Ovary (tissue), 3 donors: ENCODE results near the gene CDK19.

Source experiments
- EP300 ChIP-seq: sonication (generic); formaldehyde crosslinking; IDR thresholded peaks from one replicate; pipeline ENCODE4 v1.6.1; 2017; ENCODE audit warnings: antibody characterized with exemption
- POLR2A ChIP-seq: fragments of 450-650 bp; IDR thresholded peaks from one replicate; pipeline ENCODE4 v1.6.1; 2017; ENCODE audit warnings: antibody characterized with exemption, mild to moderate bottlenecking, moderate library complexity
- TF ChIP-seq, protein P1 (sequence below), 3 donors: fragments of 450-650 bp in 2 of 3; fragments of 200-600 bp in 1 of 3; IDR thresholded peaks; one replicate each; pipeline versions ENCODE4 v1.5.1 to v1.8.0; 2016 to 2022; ENCODE audit warnings: antibody characterized with exemption in 3 of 3, mild to moderate bottlenecking in 1 of 3
- donor health status: DM: no; HTN: no; CAD: no.

DNA sequence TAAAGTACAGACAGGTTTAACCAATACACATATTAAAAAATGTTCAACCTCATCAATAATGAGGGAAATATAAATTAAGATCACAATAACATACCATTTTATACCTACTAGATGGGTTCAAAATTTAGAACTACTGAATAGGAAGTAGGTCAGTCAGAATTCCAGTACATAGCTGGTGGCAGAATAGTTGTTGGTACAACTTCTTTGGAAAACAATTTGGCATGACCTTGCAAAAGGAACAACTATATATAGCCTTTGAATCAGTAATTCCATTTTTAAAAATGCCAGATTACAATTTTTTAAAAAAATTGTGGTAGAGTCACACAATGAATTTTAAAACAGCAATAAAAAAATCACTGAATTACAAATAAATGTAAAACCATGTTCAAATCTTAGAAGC lies 165.6 kb downstream of the CDK19 start:
- no peak for TF ChIP-seq POLR2A
- TF ChIP-seq, protein P1, sequence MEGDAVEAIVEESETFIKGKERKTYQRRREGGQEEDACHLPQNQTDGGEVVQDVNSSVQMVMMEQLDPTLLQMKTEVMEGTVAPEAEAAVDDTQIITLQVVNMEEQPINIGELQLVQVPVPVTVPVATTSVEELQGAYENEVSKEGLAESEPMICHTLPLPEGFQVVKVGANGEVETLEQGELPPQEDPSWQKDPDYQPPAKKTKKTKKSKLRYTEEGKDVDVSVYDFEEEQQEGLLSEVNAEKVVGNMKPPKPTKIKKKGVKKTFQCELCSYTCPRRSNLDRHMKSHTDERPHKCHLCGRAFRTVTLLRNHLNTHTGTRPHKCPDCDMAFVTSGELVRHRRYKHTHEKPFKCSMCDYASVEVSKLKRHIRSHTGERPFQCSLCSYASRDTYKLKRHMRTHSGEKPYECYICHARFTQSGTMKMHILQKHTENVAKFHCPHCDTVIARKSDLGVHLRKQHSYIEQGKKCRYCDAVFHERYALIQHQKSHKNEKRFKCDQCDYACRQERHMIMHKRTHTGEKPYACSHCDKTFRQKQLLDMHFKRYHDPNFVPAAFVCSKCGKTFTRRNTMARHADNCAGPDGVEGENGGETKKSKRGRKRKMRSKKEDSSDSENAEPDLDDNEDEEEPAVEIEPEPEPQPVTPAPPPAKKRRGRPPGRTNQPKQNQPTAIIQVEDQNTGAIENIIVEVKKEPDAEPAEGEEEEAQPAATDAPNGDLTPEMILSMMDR (IDR thresholded peaks at IDR 0.05) = no peak
- TF ChIP-seq EP300 = no peak
